NOMO-1 (cell line): Measurements from ENCODE around the gene SLX1A.
"Not testable (repeated sequence)": the region's sequence is repeated elsewhere in the genome, so short reads cannot be mapped to it uniquely, and the experiment has no call there.

Source experiments
- DNase-seq, 2 experiments: peaks; one replicate each; lab custom pipeline; 2025; ENCODE audit not compliant: unreplicated experiment in 2 of 2; lab: John Stamatoyannopoulos, UW

Gene SLX1A

GRCh38 chr16:30184096-30184890 lies 9.4 kb upstream of the SLX1A start:
- peak; percentile 65 to 82 for DNase-seq

- DNase-seq: no peak
Observed at GRCh38 chr16:30184891-30185682, 8.6 kb upstream of the SLX1A start.

- peak; percentile 82 for DNase-seq
Observed at GRCh38 chr16:30185683-30186421, 7.8 kb upstream of the SLX1A start.

- no peak for DNase-seq
Observed at GRCh38 chr16:30186444-30186781, 7.3 kb upstream of the SLX1A start.

DNA sequence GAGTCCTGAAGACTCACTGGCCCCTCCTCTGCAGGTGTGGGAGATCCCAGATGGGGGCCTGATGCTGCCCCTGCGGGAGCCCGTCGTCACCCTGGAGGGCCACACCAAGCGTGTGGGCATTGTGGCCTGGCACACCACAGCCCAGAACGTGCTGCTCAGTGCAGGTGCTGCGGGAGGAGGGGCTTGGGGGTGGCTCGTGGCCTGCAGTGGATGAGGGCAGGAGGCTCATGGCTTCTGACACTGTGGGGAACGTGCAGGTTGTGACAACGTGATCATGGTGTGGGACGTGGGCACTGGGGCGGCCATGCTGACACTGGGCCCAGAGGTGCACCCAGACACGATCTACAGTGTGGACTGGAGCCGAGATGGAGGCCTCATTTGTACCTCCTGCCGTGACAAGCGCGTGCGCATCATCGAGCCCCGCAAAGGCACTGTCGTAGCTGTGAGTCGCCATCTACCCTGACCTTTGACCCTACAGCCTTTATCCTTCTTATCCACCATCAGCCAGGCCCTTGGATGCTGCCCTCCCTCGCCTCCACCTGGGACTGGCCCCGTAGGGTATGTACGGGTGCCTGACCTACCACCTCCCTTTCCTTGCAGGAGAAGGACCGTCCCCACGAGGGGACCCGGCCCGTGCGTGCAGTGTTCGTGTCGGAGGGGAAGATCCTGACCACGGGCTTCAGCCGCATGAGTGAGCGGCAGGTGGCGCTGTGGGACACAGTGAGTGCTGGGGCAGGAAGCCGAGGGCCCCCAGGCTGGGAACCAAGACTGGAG lies 6.7 kb upstream of the SLX1A start:
- peak; percentile 43 to 57 for DNase-seq

DNA sequence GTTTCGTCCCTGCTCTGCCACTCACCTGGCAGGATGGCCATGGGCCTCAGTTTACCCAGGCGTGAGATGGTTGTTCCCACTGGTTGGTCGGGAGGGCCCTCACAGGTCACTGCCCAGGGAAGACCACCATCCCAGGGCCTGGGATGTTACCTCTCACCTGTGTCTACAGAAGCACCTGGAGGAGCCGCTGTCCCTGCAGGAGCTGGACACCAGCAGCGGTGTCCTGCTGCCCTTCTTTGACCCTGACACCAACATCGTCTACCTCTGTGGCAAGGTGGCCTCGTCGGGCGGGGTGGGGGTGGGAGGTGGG lies 6.2 kb upstream of the SLX1A start:
- no peak for DNase-seq

GRCh38 chr16:30187971-30188561 lies 5.6 kb upstream of the SLX1A start:
- DNase-seq: no peak

- DNase-seq: not testable (repeated sequence)
Observed at GRCh38 chr16:30191158-30191557, 2.5 kb upstream of the SLX1A start.

- DNase-seq: not testable (repeated sequence)
Observed at GRCh38 chr16:30193098-30193497, 577 bp upstream of the SLX1A start.

GRCh38 chr16:30194172-30194925 lies 674 bp downstream of the SLX1A start:
- not testable (repeated sequence) for DNase-seq

- DNase-seq: not testable (repeated sequence)
Observed at GRCh38 chr16:30197001-30197400, 3.3 kb downstream of the SLX1A start.

DNA sequence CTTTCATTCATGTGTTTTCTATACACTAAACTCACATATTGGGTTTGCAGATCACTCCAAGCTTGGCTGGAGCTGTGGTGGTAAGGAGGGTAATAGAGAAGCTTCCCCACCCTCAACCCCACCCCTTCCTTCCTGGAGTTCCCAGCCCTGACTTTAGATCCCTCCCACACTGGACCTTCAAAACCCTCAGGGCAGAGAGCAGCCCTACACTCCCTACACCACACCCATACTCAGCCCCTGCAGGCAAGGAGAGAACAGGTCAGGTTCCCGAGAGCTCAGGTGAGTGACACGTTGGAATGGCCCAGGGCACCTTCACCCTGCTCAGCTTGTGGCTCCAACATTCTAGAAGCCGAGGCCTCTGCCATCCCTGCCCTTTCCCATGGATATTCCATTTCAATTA lies 5.4 kb downstream of the SLX1A start, which contains the start of gene SULT1A3:
SULT1A3 (plus strand) TSS at position 207 of the 400 bp plus-strand sequence. CDS start 1,474 bp downstream, outside the sequence.
- not testable (repeated sequence) for DNase-seq

GRCh38 chr16:30199608-30200343 lies 6.1 kb downstream of the SLX1A start:
- not testable (repeated sequence) for DNase-seq

- DNase-seq: not testable (repeated sequence)
Observed at GRCh38 chr16:30205541-30206236, 12.0 kb downstream of the SLX1A start.

- DNase-seq: not testable (repeated sequence)
Observed at GRCh38 chr16:30206252-30206651, 12.6 kb downstream of the SLX1A start.

GRCh38 chr16:30207063-30207704 lies 13.5 kb downstream of the SLX1A start:
- not testable (repeated sequence) for DNase-seq

- not testable (repeated sequence) for DNase-seq
Observed at GRCh38 chr16:30209032-30209431, 15.4 kb downstream of the SLX1A start.

GRCh38 chr16:30211414-30211813 lies 17.7 kb downstream of the SLX1A start:
- not testable (repeated sequence) for DNase-seq
